Activated CD4-positive, alpha-beta memory T cell treated with anti-CD3 and anti-CD28 coated beads for 36 hours (primary cell): ENCODE data around the gene ABCA2. TPM values are rescaled to one million over a fixed set of nuclear protein-coding genes. Genes with fewer than 3 reads are reported as not detected.

Experiments
- CTCF ChIA-PET: fragments of 350-600 bp; sonication (Branson Sonifier 250); formaldehyde crosslinking; loops from one replicate; lab custom pipeline; 2021; ENCODE audit warnings: antibody characterized with exemption, inconsistent platforms; lab: Charles Lee
- POLR2A ChIA-PET: fragments of 350-600 bp; sonication (Branson Sonifier 250); formaldehyde crosslinking; loops from one replicate; lab custom pipeline; 2021; ENCODE audit warnings: antibody characterized with exemption; lab: Charles Lee
- DNase-seq: peaks from one replicate; pipeline ENCODE4 v3.0.0-alpha.2; 2020
- H3K27ac Mint-ChIP-seq: one replicate; pipeline ENCODE4 v1.8.0; 2021; ENCODE audit warnings: mixed read lengths
- H3K27me3 Mint-ChIP-seq: one replicate; pipeline ENCODE4 v1.8.0; 2021; ENCODE audit warnings: mixed read lengths
- H3K36me3 Mint-ChIP-seq: one replicate; pipeline ENCODE4 v1.8.0; 2021; ENCODE audit warnings: mixed read lengths
- H3K4me1 Mint-ChIP-seq: one replicate; pipeline ENCODE4 v1.8.0; 2021; ENCODE audit warnings: low read depth, mixed read lengths
- H3K4me3 Mint-ChIP-seq: one replicate; pipeline ENCODE4 v1.8.0; 2021; ENCODE audit warnings: mild to moderate bottlenecking, mixed read lengths
- H3K9me3 Mint-ChIP-seq: one replicate; pipeline ENCODE4 v1.8.0; 2021; ENCODE audit warnings: mixed read lengths
- intact Hi-C: fragments of 100-400 bp; cut with micrococcal nuclease; formaldehyde crosslinking; loops from one replicate; pipeline ENCODE4 v1.15.1; 2023
- total RNA-seq, 2 experiments: library from RNA; stranded (reverse); gene quantifications; one replicate each; pipeline ENCODE4 v1.2.3, GENCODE V29; 2021

ABCA2 gene
- total RNA-seq, 2 experiments from 2014 or later, result 22.1 to 22.9 TPM

DNA sequence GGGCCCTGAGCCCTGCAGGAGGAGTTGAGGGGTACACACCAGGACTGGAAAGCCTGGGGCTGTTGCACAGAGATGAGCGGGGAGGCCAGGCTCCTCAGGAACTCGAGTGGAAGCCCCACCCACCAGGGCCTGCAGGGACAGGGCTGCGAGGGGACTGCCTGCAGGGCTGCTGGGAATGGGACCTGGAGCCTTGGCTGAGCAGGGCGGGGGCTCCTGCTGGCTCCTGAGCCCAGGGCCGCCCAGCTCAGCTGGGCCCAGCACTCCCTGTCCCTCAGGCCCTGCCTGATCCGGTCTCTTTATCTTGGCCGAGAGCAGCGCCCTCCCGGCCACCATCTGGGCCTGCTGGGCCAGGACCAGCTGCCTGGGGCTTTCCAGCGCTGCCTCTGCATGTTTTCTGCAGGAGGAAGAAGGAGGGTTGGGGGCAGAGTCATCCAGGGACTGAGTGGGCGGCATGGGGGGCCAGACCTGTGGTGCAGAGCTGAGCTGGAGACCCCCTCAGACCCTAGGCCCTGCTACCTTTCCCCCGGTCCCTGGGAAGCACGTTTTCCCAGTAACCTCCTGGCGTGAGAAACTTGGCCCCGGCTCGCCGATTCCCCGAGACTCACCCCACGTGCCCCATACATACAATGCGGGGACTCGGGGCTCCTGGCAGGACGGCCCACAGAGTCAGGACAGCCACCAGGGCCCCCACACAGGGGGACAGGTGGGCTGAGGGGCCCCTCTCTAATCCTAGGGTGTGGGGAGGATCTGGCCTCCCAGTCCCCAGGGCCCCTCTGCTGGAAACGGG lies 66.6 kb downstream of the ABCA2 start:
- POLR2A ChIA-PET, result interaction anchor here (1.2 kb wide), 1 partner anchor 13 kb away, joined by 3 read pairs; no protein-coding TSS in a partner anchor
- no peak overlapping the region for H3K27ac Mint-ChIP-seq
- no peaks in the 10 kb centered on the region for H3K27me3 Mint-ChIP-seq
- H3K9me3 Mint-ChIP-seq, result peaks cover 4% of the 10 kb centered on the region
- no peaks in the 10 kb centered on the region for H3K36me3 Mint-ChIP-seq
- peaks cover 31% of the 10 kb centered on the region for H3K4me1 Mint-ChIP-seq
- CTCF ChIA-PET, result interaction anchor here (1.3 kb wide), 1 partner anchor 74 kb away, joined by 3 read pairs; no protein-coding TSS in a partner anchor
- H3K4me3 Mint-ChIP-seq, result no peak overlapping the region
- intact Hi-C loops, result no loop called here
- no peak for DNase-seq

GRCh38 chr9:136960938-136961275 lies 67.1 kb downstream of the ABCA2 start:
- intact Hi-C loops, result no loop called here
- H3K4me1 Mint-ChIP-seq, result peaks cover 28% of the 10 kb centered on the region
- H3K36me3 Mint-ChIP-seq, result no peaks in the 10 kb centered on the region
- H3K9me3 Mint-ChIP-seq, result peaks cover 4% of the 10 kb centered on the region
- DNase-seq, result no peak
- H3K27me3 Mint-ChIP-seq, result no peaks in the 10 kb centered on the region
- no peak overlapping the region for H3K27ac Mint-ChIP-seq
- POLR2A ChIA-PET, result interaction anchor here (1.2 kb wide), 1 partner anchor 13 kb away, joined by 3 read pairs; no protein-coding TSS in a partner anchor
- H3K4me3 Mint-ChIP-seq, result no peak overlapping the region
- CTCF ChIA-PET, result interaction anchor here (1.3 kb wide), 1 partner anchor 74 kb away, joined by 3 read pairs; no protein-coding TSS in a partner anchor

DNA sequence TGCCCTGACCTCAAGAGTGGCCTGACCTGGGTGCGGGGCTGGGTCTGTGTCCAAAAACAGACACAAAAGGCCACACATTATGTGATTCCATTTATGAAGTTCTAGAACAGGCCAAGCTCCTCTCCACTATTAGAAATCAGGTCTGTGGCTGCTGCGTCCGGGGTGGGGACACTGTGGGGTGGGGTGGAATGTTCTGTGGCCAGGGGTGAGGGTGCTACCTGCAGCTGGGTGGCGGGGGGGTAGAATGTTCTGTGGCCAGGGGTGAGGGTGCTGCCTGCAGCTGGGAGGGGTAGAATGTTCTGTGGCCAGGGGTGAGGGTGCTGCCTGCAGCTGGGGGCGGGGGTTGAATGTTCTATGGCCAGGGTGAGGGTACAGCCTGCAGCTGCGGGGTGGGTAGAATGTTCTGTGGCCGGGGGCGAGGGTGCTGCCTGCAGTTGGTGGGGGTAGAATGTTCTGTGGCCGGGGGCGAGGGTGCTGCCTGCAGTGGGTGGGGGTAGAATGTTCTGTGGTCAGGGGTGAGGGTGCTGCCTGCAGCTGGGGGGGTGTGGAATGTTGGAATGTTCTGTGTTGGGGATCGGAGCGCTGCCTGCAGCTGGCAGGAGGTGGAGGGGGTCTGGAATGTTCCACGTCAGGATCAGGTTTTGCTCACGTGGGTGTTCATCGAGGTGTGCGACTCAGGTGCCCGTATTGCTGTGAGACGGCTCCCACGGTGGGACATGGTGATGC lies 67.7 kb downstream of the ABCA2 start:
- ChIA-PET CTCF (interaction anchor here (1.3 kb wide), 2 partner anchors 69 to 75 kb away, joined by 3 to 4 read pairs; no protein-coding TSS in a partner anchor), POLR2A (interaction anchor here (0.6 to 0.8 kb wide), 3 partner anchors 11 to 59 kb away, joined by 3 to 4 read pairs (median 3); no protein-coding TSS in a partner anchor)
- Mint-ChIP-seq H3K4me3 (no peak overlapping the region), H3K4me1 (peaks cover 24% of the 10 kb centered on the region), H3K27me3 (no peaks in the 10 kb centered on the region), H3K9me3 (peaks cover 4% of the 10 kb centered on the region), H3K36me3 (no peaks in the 10 kb centered on the region), H3K27ac (no peak overlapping the region)
- intact Hi-C loops, result no loop called here
- DNase-seq, result no peak

DNA sequence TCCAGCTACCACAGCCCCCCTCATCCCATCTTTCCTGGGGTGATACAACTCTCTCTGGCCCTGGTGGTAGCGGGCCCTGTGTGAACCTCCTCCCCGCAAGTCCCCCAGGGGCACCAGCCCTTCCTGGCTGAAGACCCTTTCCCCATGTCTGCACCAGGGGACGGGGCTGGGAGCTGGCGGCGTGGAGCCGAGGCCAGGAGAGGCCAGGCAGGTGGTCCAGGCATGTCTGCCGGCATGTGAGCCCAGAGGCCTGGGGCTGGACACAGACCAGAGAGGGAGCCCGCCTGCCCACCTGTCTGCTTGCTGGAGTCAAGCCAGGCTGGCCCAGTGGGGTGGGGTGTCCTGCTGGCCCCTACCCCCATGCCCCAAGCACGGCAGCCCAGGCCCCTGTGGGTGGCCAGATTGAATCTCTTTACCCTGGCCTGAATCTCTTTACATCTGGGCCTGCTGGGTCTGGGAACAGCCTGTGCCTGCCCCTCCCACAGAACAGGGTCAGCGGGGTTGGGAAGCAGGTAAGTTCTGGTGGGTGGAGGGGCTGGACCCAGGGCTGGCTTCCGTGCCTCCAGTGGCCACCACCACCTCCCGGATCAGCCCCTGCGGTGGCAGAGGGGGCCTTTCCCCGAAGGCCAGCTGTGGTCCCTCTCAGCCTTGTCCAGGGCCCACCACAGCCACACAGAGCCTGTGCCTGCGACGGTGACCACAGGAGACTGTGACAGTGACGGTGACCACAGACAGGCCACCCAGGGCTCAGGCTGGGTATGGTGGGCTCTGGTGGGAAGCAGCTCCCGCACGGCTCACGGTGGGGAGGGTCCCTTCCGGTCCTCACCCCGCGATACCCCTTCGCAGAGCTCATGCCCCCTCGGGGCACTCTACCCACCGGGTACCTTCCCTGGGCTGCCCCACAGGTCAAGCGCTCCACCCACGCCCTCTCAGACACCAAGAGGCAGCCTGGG lies 68.9 kb downstream of the ABCA2 start:
- Mint-ChIP-seq H3K27ac (no peak overlapping the region), H3K36me3 (no peaks in the 10 kb centered on the region), H3K4me1 (peaks cover 13% of the 10 kb centered on the region), H3K4me3 (no peak overlapping the region), H3K27me3 (no peaks in the 10 kb centered on the region), H3K9me3 (peaks cover 4% of the 10 kb centered on the region)
- intact Hi-C loops, result no loop called here
- no peak for DNase-seq
- POLR2A ChIA-PET, result interaction anchor here (0.8 kb wide), 1 partner anchor 58 kb away, joined by 4 read pairs; no protein-coding TSS in a partner anchor
- CTCF ChIA-PET, result interaction anchor here (1.3 kb wide), 1 partner anchor 70 kb away, joined by 4 read pairs; no protein-coding TSS in a partner anchor

- CTCF ChIA-PET, result no interaction called here
- POLR2A ChIA-PET, result no interaction called here
- peaks cover 4% of the 10 kb centered on the region for H3K9me3 Mint-ChIP-seq
- DNase-seq, result no peak
- no peaks in the 10 kb centered on the region for H3K36me3 Mint-ChIP-seq
- intact Hi-C loops, result no loop called here
- no peak overlapping the region for H3K27ac Mint-ChIP-seq
- H3K4me3 Mint-ChIP-seq, result no peak overlapping the region
- H3K27me3 Mint-ChIP-seq, result no peaks in the 10 kb centered on the region
- H3K4me1 Mint-ChIP-seq, result peaks cover 13% of the 10 kb centered on the region
These were observed 69.6 kb downstream of the ABCA2 start for GRCh38 chr9:136958473-136958872.

- no peak overlapping the region for H3K4me3 Mint-ChIP-seq
- H3K4me1 Mint-ChIP-seq, result peaks cover 11% of the 10 kb centered on the region
- intact Hi-C loops, result no loop called here
- ChIA-PET POLR2A (no interaction called here), CTCF (no interaction called here)
- H3K9me3 Mint-ChIP-seq, result peaks cover 4% of the 10 kb centered on the region
- H3K36me3 Mint-ChIP-seq, result no peaks in the 10 kb centered on the region
- no peaks in the 10 kb centered on the region for H3K27me3 Mint-ChIP-seq
- no peak for DNase-seq
- no peak overlapping the region for H3K27ac Mint-ChIP-seq
These were observed 70.1 kb downstream of the ABCA2 start for GRCh38 chr9:136957901-136958300.

DNA sequence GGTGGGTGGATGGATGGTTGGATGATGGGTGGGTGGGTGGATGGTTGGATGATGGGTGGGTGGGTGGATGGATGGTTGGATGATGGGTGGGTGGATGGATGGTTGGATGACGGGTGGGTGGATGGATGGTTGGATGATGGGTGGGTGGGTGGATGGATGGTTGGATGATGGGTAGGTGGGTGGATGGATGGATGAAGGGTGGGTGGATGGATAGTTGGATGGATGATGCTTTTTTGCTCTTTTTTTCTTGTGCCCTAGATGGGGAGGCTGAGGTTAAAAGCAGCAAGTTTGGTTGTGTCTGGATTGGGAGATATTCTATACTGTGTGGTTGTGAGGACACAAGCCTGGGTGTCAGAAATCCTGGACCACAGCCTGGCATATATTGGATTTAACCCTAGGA lies 70.6 kb downstream of the ABCA2 start:
- intact Hi-C loops, result no loop called here
- H3K27ac Mint-ChIP-seq, result no peak overlapping the region
- POLR2A ChIA-PET, result no interaction called here
- no peaks in the 10 kb centered on the region for H3K27me3 Mint-ChIP-seq
- peaks cover 4% of the 10 kb centered on the region for H3K9me3 Mint-ChIP-seq
- peaks cover 8% of the 10 kb centered on the region for H3K4me1 Mint-ChIP-seq
- CTCF ChIA-PET, result no interaction called here
- H3K36me3 Mint-ChIP-seq, result no peaks in the 10 kb centered on the region
- DNase-seq, result no peak
- H3K4me3 Mint-ChIP-seq, result no peak overlapping the region

Other genes starting within 250 kb of the ABCA2 start
- 10 to 100 TPM; 42.3 to 45.2 TPM for gene TMEM141, start 236.9 kb downstream of the ABCA2 start, total RNA-seq
- gene CCDC183, start 231.9 kb downstream of the ABCA2 start, total RNA-seq, result under 1 TPM; 0.21 to 0.36 TPM
- gene RABL6, start 220.3 kb downstream of the ABCA2 start, total RNA-seq, result 10 to 100 TPM; 83.4 to 85.3 TPM
- 1 to 10 TPM; 3.8 to 4.2 TPM for gene AJM1, start 185.8 kb downstream of the ABCA2 start, total RNA-seq
- 10 to 100 TPM; 92.2 to 95.5 TPM for gene PHPT1, start 178.8 kb downstream of the ABCA2 start, total RNA-seq
- gene MAMDC4, start 175.9 kb downstream of the ABCA2 start, total RNA-seq, result 10 to 100 TPM; 13.0 to 14.3 TPM
- 100 to 1,000 TPM; 302 to 311 TPM for gene EDF1, start 161.9 kb downstream of the ABCA2 start, total RNA-seq
- 10 to 100 TPM; 40.0 to 41.4 TPM for gene TRAF2, start 141.7 kb downstream of the ABCA2 start, total RNA-seq
- 10 to 100 TPM; 66.8 to 69.4 TPM for gene FBXW5, start 83.5 kb downstream of the ABCA2 start, total RNA-seq
- gene C8G, start 83.0 kb downstream of the ABCA2 start, total RNA-seq, result under 1 TPM; 0.90 to 0.94 TPM
- 1 to 10 TPM; 1.6 to 2.1 TPM for gene LCN12, start 76.0 kb downstream of the ABCA2 start, total RNA-seq
- gene PTGDS, start 50.7 kb downstream of the ABCA2 start, total RNA-seq, result not detected
- not detected for gene LCNL1, start 45.2 kb downstream of the ABCA2 start, total RNA-seq
- 10 to 100 TPM; 71.0 to 71.2 TPM for gene PAXX, start 35.8 kb downstream of the ABCA2 start, total RNA-seq
- gene CLIC3, start 31.7 kb downstream of the ABCA2 start, total RNA-seq, result under 1 TPM; 0.43 to 0.61 TPM
- gene FUT7, start 3.9 kb upstream of the ABCA2 start, total RNA-seq, result 1 to 10 TPM in 1 of 2 experiments, under 1 TPM in 1; 0.85 to 1.3 TPM
- gene NPDC1, start 17.9 kb upstream of the ABCA2 start, total RNA-seq, result 10 to 100 TPM; 36.0 to 42.6 TPM
- not detected for gene ENTPD2, start 25.8 kb upstream of the ABCA2 start, total RNA-seq
- gene SAPCD2, start 42.3 kb upstream of the ABCA2 start, total RNA-seq, result 1 to 10 TPM; 6.4 to 6.6 TPM
- gene UAP1L1, start 49.3 kb upstream of the ABCA2 start, total RNA-seq, result 1 to 10 TPM; 6.7 to 7.7 TPM
- 10 to 100 TPM; 32.9 to 33.1 TPM for gene MAN1B1, start 58.7 kb upstream of the ABCA2 start, total RNA-seq
- gene DPP7, start 86.5 kb upstream of the ABCA2 start, total RNA-seq, result 100 to 1,000 TPM; 195 to 208 TPM
- not detected for gene GRIN1, start 110.9 kb upstream of the ABCA2 start, total RNA-seq
- not detected for gene LRRC26, start 141.8 kb upstream of the ABCA2 start, total RNA-seq
- not detected for gene TMEM210, start 143.8 kb upstream of the ABCA2 start, total RNA-seq
- 10 to 100 TPM; 36.3 to 36.9 TPM for gene ANAPC2, start 160.3 kb upstream of the ABCA2 start, total RNA-seq
- gene SSNA1, start 160.4 kb upstream of the ABCA2 start, total RNA-seq, result 10 to 100 TPM; 58.9 to 62.1 TPM
- gene TPRN, start 172.5 kb upstream of the ABCA2 start, total RNA-seq, result 1 to 10 TPM; 6.1 to 6.7 TPM
- 10 to 100 TPM; 30.0 to 31.1 TPM for gene TMEM203, start 177.4 kb upstream of the ABCA2 start, total RNA-seq
- gene NDOR1, start 177.5 kb upstream of the ABCA2 start, total RNA-seq, result 10 to 100 TPM; 29.4 to 31.3 TPM
- gene RNF208, start 194.0 kb upstream of the ABCA2 start, total RNA-seq, result 1 to 10 TPM; 3.4 to 4.4 TPM
- gene CYSRT1, start 196.9 kb upstream of the ABCA2 start, total RNA-seq, result under 1 TPM; 0.21 to 0.70 TPM
- gene RNF224, start 199.3 kb upstream of the ABCA2 start, total RNA-seq, result not detected
- gene SLC34A3, start 202.7 kb upstream of the ABCA2 start, total RNA-seq, result not detected
- 100 to 1,000 TPM; 320 to 325 TPM for gene TUBB4B, start 213.1 kb upstream of the ABCA2 start, total RNA-seq
- not detected for gene STPG3, start 223.0 kb upstream of the ABCA2 start, total RNA-seq
- 10 to 100 TPM; 57.2 to 57.9 TPM for gene NELFB, start 227.1 kb upstream of the ABCA2 start, total RNA-seq
- gene TOR4A, start 249.5 kb upstream of the ABCA2 start, total RNA-seq, result 1 to 10 TPM; 6.6 to 6.8 TPM